Measurements from ENCODE around the gene SSBP4. TPM values are rescaled to one million over a fixed set of nuclear protein-coding genes. Genes with fewer than 3 reads are reported as not detected.
"Not testable (repeated sequence)": the region's sequence is repeated elsewhere in the genome, so short reads cannot be mapped to it uniquely, and the experiment has no call there.

SSBP4 gene
- polyA plus RNA-seq, 4 donors, result 68.0 to 128 (median 79.4) TPM

DNA sequence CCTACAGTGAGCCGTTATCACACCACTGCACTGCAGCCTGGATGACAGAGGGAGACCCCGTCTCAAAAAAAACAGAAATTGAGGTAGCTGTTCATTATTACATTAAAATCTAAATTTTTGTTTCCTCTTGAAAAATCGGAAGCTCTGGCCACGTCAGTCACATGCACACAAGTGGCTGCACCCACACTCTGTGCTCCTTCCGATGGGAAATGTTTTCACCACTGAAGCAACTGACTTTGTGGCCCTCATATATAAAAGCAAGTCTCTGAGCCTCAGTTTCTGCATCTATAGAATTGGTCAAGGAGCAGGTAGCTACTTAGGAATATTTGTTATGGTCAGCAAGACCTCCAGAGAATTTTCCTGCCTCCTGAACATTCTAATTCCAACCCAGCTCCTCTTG is 26.3 kb upstream of the SSBP4 start:
- DNase-seq (ENCODE audit: low read depth in 4 of 4, low spot score in 3 of 4), result no peak

DNA sequence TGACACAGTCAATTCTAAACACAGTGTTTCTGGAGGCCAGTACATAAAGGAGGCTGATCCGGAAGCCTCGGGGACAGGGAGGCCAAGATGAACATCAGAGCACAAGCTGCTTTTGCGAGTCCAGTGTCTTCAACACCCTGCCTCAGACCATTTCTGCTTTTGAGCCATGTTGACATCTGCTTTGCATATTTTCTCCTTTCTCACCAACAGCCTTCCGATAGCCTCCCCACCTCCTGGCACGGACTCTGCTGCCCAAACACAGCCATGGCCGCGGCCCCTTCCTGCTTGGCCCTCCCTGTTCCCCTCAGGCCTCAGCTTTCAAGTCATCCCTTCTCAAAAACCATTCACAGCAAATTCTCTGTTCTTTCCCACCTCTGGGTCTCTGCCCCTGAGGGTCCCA is 25.4 kb upstream of the SSBP4 start:
- DNase-seq (ENCODE audit: low read depth in 4 of 4, low spot score in 3 of 4), result no peak

DNA sequence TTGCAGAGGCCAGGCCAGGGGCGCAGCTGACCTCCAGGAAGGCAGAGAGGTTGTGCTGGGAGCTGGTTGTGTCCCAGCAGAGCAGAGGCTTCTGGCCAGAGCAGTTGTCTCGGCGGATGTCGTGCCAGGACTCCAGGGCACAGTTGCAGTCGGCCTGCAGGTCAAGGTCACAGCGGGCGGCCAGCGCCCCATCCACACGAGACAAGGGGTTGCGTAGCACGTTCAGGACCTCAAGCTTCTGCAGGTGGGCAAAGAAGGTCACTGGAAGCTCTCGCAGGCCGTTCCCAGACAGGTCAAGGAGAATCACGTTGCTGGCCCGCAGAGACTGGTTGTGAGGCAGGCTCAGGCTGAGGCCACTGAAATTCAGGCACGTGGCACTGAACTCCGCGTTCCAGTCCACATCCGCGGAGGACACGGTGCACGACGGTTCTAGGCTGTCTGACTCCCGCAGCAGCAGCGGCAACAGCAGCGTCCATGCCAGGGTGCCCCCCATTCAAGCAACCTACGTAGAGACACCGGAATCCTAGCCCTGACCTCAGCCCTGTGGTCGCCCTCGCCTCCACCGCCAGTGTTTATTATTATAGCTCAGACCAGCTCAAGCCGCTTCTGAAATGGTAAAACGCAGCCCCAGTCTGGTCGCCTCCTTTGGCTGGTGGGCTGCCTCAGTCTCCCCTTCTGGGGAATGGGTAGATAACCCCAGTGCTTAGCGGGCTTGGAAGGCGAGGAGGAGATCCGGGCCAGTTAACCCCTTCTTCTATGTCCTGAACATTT is 22.5 kb upstream of the SSBP4 start:
- DNase-seq (ENCODE audit: low read depth in 4 of 4, low spot score in 3 of 4), result no peak

DNA sequence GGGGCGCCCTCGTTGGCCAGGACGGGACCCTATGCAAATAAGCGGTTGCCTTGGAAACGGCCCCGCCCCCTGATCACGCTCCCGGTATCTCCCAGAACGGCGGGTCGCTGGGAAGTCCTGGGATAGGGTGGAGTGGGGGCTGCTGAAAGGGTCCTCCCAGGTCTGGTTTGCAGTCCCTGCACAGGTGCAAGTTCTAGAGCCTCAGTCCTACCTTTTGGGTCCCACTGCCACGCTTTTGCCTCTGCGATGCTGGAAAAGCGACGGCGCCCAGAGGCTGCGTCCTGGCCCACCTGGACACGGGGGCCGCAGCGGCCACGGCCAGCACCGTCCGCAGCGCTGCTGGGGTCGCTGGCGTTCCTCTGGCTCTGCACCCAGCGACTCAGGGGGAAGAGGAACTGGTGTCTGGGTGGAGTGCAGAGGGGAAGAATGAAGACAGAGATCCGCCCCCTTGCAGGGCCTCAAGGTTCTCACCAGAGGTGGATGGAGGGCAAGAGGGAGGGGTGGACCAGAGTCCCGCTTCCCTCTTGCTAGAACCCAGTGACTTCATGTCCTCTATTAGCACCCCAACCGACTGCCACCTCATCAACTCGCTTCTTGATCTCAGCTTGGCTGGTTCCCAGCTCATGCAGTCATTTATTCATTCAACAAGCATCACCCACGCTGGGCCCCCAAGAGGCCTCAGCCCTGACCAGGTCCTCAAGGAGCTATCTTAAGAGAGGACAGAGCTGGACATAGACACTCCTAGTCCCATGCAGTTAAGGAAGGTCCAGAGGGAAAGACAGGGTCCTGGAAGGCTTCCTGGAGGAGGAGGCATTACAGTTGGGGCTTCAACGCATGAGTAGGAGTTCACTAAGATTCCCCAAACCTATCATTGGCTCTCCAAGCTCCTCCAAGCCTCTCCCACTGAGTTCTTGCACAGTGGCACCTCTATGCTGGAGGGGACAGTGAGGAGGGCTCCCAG is 21.7 kb upstream of the SSBP4 start, which contains the start of gene LRRC25:
LRRC25 (minus strand) TSS at position 381 of the 961 bp plus-strand sequence. CDS start 659 bp downstream, outside the sequence.
- no peak for DNase-seq (ENCODE audit: low read depth in 4 of 4, low spot score in 3 of 4)

DNA sequence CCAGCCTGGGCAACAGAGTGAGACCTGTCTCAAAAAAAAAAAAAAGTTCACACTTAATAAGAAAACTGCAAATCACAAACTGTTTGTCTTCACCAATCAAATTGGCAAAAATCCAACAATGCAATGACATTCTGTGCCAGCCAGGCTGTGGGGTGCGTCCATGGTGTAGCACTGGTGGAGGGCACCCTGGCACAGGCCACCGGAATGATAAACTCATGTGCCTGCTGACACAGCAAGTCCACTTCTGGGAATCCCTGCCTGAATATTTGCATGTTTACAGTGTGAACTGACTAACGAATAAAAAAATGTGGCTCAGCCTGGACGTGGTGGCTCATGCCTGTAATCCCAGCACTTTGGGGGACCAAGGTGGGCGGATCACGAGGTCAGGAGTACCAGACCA is 20.2 kb upstream of the SSBP4 start:
- DNase-seq (ENCODE audit: low read depth in 4 of 4, low spot score in 3 of 4), result no peak

DNA sequence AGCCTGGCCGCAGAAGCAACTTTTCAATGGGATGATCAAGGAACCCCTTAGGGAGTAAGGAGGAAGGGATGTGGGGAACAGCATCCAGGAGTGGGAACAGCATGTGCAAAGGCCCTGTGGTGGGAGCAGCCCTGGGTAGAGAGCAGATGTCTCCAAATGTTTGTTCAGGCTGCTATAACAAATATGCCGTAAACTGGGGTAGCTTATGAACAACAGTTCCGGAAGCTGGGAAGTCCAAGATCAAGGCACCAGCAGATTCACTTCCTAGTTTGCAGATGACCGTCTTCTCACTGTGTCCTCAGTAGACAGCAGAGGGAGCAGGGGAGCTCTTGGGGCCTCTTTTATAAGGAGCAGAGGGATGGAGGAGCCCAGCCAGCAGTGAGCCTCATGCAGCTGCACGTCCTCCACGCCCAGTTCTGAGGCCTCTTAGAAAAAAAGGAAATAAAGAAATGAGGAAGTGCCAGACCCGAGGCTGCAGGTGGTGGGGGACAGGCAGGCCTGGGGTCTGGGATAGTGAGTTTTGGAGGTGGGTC is 17.6 kb upstream of the SSBP4 start:
- DNase-seq (ENCODE audit: low read depth in 4 of 4, low spot score in 3 of 4), result no peak

DNA sequence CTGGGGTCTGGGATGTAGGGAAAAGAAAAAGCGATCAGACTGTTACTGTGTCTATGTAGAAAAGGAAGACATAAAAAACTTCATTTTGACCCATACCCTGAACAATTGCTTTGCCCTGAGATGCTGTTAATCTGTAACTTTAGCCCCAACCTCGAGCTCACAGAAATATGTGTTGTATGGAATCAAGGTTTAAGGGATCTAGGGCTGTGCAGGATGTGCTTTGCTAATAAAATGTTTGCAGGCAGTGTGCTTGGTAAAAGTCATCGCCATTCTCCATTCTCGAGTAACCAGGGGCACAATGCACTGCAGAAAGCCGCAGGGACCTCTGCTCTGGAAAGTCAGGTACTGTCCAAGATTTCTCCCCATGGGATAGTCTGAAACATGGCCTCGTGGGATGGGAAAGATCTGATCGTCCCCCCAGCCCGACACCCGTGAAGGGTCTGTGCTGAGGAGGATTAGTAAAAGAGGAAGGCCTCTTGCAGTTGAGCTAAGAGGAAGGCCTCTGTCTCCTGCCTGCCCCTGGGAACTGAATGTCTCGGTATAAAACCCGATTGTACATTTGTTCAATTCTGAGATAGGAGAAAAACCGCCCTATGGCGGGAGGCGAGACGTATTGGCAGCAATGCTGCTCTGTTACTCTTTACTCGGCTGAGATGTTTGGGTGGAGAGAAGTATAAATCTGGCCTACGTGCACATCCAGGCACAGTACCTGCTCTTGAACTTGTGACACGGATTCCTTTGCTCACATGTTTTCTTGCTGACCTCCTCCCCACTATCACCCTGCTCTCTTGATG is 16.5 kb upstream of the SSBP4 start:
- not testable (repeated sequence) for DNase-seq (ENCODE audit: low read depth in 4 of 4, low spot score in 3 of 4)

DNA sequence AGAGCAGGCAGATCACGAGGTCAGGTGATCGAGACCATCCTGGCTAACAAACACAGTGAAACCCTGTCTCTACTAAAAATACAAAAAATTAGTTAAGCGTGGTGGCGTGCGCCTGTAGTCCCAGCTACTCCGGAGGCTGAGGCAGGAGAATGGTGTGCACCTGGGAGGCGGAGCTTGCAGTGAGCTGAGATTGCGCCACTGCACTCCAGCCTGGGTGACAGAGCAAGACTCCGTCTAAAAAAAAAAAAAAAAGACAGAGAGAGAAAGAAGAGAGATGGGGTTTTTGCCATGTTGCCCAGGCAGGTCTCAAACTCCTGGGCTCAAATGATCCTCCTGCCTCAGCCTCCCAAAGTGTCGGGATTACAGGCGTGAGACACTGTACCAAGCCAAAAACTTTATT is 13.4 kb upstream of the SSBP4 start:
- not testable (repeated sequence) for DNase-seq (ENCODE audit: low read depth in 4 of 4, low spot score in 3 of 4)

DNA sequence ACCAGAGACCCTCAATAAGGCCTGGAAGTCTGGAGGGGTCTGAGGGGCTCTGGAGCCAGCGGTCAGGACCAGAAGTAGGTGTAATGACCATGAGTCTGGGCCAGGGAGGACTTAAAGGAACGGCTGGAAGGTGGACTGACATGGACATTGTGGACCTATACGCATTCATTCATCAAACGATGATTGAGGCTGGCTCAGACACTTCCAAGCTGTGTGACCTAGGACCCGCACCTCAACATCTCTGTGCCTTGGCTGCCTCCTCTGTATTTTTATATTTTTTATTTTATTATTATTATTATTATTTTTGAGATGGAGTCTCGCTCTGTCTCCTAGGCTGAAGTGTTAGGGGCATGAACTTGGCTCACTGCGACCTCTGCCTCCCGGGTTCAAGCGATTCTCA is 12.4 kb upstream of the SSBP4 start:
- no peak for DNase-seq (ENCODE audit: low read depth in 4 of 4, low spot score in 3 of 4)

DNA sequence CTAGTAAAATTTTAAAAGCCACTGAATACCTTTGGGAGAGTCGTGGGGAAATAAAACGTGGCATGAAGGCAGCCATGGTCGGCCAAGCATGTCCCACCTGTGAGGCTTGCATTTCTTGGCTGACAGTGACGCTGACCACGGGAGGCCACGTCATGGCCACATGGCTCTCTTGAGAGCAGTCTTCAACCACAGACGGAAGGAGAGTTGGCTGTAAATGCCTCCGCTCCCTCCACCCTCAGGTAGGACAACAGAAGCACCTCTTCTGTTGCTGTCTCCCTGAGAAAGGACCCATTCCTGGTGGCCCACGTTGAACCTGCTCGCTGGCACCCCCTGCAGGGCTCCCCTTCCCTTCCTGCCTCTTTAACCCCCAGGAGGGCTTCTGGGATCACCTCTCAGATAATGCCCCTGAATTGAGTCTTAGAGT is 11.1 kb upstream of the SSBP4 start:
- no peak for DNase-seq (ENCODE audit: low read depth in 4 of 4, low spot score in 3 of 4)

DNA sequence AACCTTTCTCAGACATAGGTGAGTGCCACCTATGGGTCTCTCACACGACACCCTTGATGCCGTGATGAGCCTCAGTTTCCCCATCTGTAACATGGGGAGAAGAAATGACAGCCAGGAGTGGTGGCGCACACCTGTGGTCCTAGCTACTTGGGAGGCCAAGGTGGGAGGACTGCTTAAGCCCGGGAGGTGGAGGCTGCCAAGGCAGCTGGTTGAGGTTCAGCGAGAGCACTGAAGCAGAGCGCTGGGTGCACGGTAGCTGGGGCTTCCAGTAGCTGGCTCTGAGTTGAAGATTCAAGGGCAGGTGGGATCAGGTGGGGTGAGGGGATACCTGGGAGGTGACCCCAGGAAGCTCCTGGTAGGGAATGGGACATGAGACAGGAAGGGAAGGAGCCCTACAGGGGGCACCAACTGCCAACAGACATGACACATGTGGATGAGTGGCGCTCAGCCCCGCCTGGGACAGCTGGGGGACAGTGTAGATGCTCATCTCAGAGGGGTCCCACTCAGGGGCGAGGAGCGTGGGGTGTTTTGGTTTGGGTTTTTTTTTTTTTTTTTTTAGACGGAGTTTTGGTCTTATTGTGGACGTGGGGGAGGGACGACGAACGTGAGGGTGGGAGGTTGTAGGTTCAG is 6.5 kb upstream of the SSBP4 start:
- DNase-seq (ENCODE audit: low read depth in 4 of 4, low spot score in 3 of 4), result no peak

DNA sequence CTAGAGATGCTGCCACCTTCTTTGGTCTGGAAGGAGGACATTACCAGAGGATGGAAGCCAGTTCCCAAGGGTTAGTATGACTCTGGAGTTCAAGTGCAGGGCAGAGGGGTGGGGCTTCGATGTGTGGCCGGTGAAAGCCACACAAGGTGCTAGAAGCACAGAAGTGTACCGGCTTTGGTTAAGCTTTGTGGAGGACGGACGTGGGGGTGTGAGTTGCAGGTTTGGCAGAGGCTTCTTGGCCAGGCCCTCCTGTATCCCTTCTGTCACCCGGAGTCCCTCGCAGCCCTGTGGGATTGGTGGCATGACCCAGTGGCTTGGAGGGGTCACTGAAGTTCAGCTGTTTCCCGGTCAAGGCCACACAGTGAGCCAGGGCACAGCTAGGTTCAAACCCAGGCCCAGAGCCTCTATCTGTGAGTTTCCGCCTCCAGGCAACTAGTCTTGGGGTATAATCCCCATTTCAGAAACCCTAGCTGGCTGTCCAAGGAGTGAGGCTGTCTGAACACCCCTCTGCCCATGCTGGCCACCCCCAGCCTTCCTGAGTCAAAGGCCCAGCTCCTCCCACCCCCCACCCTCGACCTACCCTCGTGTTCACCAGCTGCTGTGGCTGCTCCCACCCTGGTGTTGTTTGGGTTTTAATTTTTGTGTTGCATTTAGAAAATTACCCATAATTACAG is 4.6 kb upstream of the SSBP4 start:
- DNase-seq (ENCODE audit: low read depth in 4 of 4, low spot score in 3 of 4), result no peak

DNA sequence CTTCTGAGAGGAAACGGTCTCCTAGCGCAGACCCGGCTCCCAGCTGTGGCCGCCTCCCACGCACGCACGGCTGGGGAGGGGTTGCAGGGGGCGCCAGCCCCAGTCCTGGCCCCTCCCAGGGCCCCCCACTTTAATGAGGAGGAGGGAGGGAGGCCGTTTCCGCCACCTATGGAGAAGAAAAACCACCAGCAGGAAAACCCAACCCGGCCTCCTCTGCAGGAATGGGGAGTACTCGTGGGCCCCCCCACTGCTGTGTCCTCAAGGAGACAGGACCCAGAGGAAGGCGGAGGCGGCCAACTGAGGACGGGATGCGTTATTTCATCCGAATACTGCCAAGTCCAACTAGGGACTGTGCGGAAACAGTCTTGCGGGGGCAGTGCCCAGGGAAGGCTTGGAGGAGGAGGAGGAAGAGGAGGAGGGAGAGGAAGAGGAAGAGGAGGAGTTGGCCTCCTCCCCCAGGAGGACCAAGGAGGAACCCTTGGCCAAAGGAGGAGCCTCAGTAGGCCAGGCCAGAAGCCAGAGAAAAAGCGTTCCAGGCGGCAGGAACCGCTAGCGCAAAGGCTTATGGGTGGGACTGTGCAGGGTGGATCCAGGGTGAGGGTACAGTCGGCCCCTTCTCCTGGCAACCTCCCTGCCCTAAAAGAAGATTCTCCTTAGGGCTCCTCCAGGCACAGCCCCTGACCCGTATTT is 3.9 kb upstream of the SSBP4 start:
- peak in 1 of 4 donors; percentile 82 for DNase-seq (ENCODE audit: low read depth in 4 of 4, low spot score in 3 of 4)

DNA sequence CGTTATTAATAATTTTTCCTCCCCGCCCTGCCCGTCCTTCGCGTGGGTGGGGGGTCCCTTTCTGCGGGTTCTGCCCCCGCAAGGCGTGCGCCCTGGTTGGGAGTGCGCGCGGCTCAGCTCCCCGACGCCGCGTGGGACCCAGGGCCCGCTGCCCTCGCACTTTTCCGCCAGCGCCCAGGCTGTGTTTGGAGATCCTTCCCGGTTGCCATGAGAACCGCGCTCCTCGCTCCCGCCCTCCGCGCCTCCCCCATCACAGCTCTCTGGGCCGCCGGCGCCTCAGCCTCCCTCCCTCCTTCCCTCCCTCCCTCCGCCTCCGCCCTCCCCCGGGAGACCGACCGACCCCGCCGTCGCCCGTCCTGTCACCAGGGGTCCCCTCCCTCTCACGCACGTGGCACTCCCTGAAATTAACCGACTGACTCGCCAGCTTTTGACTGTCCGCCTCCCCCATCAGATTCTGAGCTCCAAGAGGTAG is 2.4 kb upstream of the SSBP4 start:
- peak; percentile 82 to 88 (median 86) for DNase-seq (ENCODE audit: low read depth in 4 of 4, low spot score in 3 of 4)

DNA sequence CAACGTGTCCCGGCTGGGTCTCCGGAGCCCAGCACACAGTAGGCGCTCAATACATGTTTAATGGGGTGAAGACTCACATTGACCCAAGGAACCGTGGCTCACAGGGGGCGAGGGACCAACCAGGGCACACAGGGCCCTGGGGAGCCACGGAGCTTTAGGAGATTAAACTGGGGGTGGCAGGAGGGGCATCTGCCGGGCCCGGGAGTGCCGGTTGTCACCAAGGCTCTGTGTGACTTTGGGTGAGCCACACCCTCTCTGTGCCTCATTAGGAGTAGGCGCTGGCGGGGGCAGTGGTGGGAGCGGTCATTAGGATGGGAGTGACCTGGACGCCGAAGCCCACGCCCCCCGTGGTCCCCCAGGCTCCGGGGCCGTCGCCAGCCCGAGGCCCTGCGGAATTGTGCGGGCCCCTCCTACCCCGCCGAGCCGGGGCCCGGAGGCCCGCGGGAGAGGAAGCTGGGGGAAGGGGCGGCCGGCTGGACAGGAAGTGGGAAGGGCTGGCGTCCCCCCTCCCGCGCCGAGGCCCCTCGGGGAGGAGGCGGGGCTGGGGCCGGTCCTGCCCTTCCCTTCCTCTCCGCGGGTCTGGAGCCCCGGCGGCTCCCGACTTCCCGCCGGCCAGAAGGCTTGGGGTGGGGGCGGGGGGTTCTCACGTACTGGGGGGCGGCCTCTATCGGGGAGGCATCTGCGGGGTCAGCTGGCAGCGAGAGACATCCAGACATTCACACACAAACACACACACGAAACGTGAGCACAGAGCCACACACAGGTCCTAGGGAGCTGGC is 1.8 kb upstream of the SSBP4 start:
- no peak for DNase-seq (ENCODE audit: low read depth in 4 of 4, low spot score in 3 of 4)

DNA sequence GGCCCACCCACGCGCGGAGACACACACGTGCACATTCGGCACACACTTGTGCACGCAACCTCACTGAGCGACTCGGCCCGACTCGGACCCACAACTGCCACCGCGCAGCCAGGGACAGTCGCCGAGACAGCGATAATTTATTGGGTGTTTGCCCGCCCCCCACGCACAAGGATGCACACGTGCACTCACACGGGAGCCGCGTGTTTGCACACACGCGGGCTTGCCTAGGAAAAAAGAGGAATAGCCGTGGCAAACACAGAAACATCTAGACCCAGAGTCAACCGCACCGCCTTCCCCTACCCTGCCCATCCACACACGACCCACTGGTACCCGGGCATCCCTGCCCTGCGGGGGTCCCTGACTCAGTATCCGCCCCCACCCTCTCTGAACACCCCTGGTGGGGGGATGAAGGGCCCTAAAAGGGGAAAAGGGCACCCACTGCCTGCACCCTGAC is 1.1 kb upstream of the SSBP4 start:
- DNase-seq (ENCODE audit: low read depth in 4 of 4, low spot score in 3 of 4), result no peak

DNA sequence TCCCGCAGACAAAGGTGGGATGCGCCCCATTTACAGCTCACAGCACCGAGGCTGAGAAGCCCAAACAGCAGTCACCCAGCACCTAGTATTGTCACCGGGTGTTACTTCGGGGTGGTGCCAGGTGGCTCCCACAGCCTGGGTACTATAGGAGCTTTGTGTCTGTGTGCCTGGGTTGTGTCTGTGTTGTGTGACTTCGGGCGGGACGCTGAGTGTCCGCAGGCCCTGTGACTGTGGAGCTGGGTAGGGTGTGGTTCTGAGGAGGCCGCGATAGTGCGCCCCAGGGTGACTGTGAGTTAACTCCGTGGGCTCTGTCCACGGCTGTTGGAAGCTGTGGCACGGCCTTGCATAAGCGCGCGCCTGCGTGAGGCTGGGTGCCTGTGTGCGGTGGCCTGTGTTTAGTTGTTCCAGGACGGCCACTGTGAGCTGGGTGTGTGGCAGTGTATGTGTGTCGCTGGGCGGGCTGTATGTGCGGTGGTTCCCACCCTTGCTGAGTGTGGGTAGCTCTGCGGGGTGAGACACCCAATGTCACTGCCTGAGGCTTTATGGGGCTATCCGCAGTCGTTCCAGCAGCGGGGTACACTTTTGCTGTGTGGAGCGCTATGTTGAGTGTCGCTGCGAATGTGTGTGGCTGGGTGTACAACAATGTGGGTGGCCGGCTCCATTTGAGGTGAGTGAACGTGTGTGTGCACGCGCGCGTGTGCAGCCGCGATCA is 559 bp upstream of the SSBP4 start:
- no peak for DNase-seq (ENCODE audit: low read depth in 4 of 4, low spot score in 3 of 4)
